ENCODE data around the gene ASB10. TPM values are rescaled to one million over a fixed set of nuclear protein-coding genes. Genes with fewer than 3 reads are reported as not detected.

The ASB10 gene
- total and polyA plus RNA-seq, 2 donors (not counting 1 experiment from before 2014, with no cell fraction given): not detected

DNA sequence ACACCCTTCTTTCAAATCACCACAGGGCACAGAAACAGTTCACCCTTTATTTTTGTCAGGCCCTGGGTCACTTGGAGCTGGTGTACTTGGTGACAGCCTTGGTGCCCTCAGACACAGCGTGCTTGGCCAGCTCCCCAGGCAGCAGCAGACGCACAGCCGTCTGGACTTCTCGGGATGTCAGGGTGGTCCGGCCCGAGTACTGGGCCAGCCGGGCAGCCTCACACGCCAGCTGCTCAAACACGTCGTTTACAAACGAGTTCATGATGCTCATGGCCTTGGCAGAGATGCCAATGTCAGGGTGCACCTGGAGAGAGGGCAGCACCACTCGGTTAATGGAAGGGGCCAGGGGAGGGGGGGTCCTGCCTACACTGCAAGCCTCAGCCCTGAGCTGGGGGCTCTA is 20.8 kb upstream of the ASB10 start:
- ATAC-seq (ENCODE audit: low read depth) (no peak), DNase-seq (no peak)
- Mint-ChIP-seq H3K4me1 (no peaks in the 10 kb centered on the region), H3K27me3 (peaks cover 18% of the 10 kb centered on the region), H3K27ac (no peak overlapping the region), H3K4me3 (no peak overlapping the region), H3K9me3 (ENCODE audit: insufficient read depth) (no peaks in the 10 kb centered on the region)
- intact Hi-C loops (cut with micrococcal nuclease): no loop called here
- H3K9me3 ChIP-seq (ENCODE audit: control extremely low read depth in 1 of 3, control insufficient read depth in 2 of 3, insufficient read depth in 1 of 3, low read length in 2 of 3): no peaks in the 10 kb centered on the region
- no peak overlapping the region for H2AFZ ChIP-seq (ENCODE audit: insufficient read depth, low read depth, low read length, poor library complexity, severe bottlenecking)
- CTCF ChIA-PET: no interaction called here
- H3K36me3 ChIP-seq (replicated peaks in 1 of 2; ENCODE audit: control extremely low read depth in 1 of 2, control insufficient read depth in 1 of 2, extremely low read depth in 1 of 2, insufficient read depth in 2 of 2, low read length in 1 of 2): no peaks in the 10 kb centered on the region
- H3K4me2 ChIP-seq (replicated peaks; ENCODE audit: low read depth, low read length, poor library complexity, severe bottlenecking): no peak overlapping the region
- no peak overlapping the region for H3K9ac ChIP-seq (ENCODE audit: low read length)
- peaks cover 0 to 22% (median 1%) of the 10 kb centered on the region in 4 experiments for H3K27me3 ChIP-seq (replicated peaks in 1 of 4; ENCODE audit: control extremely low read depth in 1 of 4, control insufficient read depth in 3 of 4, insufficient read depth in 4 of 4, low read length in 3 of 4)
- no peaks in the 10 kb centered on the region for H3K4me1 ChIP-seq (ENCODE audit: control insufficient read depth in 2 of 2, insufficient read depth in 2 of 2, low read length in 2 of 2)
- no peaks in the 10 kb centered on the region for H3K79me2 ChIP-seq (ENCODE audit: control insufficient read depth, insufficient read depth, low read length)
- no peak overlapping the region for H3K27ac ChIP-seq (ENCODE audit: low read length in 2 of 2)
- TF ChIP-seq EZH2 (IDR thresholded peaks at IDR 0.05; ENCODE audit: borderline replicate concordance, insufficient read depth, low read depth, low read length, poor library complexity, severe bottlenecking) (no peak), CTCF (IDR thresholded peaks at IDR 0.05) (no peak)
- H4K20me1 ChIP-seq (ENCODE audit: control insufficient read depth, insufficient read depth, low read length, poor library complexity, severe bottlenecking): no peaks in the 10 kb centered on the region
- WGBS (ENCODE audit: insufficient coverage): 90% methylated on average over 12 of the region's 12 CpGs
- POLR2A ChIA-PET: interaction anchor here (0.6 kb wide), 1 partner anchor 19 kb away, joined by 3 read pairs; no protein-coding TSS in a partner anchor
- no peak overlapping the region for H3K4me3 ChIP-seq (ENCODE audit: control extremely low read depth in 1 of 5, extremely low read depth in 1 of 5, insufficient read depth in 1 of 5, low read depth in 2 of 5, low read length in 4 of 5)

GRCh38 chr7:151207315-151207714 is 20.3 kb upstream of the ASB10 start:
- peaks cover 18% of the 10 kb centered on the region for H3K27me3 Mint-ChIP-seq
- no peak for DNase-seq
- 9% methylated on average over 9 of the region's 9 CpGs for WGBS (ENCODE audit: insufficient coverage)
- Histone ChIP-seq H3K4me3 (ENCODE audit: control extremely low read depth in 1 of 5, extremely low read depth in 1 of 5, insufficient read depth in 1 of 5, low read depth in 2 of 5, low read length in 4 of 5) (no peak overlapping the region), H3K9ac (ENCODE audit: low read length) (no peak overlapping the region), H4K20me1 (ENCODE audit: control insufficient read depth, insufficient read depth, low read length, poor library complexity, severe bottlenecking) (no peaks in the 10 kb centered on the region), H3K79me2 (ENCODE audit: control insufficient read depth, insufficient read depth, low read length) (no peaks in the 10 kb centered on the region), H3K36me3 (replicated peaks in 1 of 2; ENCODE audit: control extremely low read depth in 1 of 2, control insufficient read depth in 1 of 2, extremely low read depth in 1 of 2, insufficient read depth in 2 of 2, low read length in 1 of 2) (no peaks in the 10 kb centered on the region), H2AFZ (ENCODE audit: insufficient read depth, low read depth, low read length, poor library complexity, severe bottlenecking) (no peak overlapping the region), H3K4me1 (ENCODE audit: control insufficient read depth in 2 of 2, insufficient read depth in 2 of 2, low read length in 2 of 2) (no peaks in the 10 kb centered on the region), H3K9me3 (ENCODE audit: control extremely low read depth in 1 of 3, control insufficient read depth in 2 of 3, insufficient read depth in 1 of 3, low read length in 2 of 3) (no peaks in the 10 kb centered on the region), H3K27me3 (replicated peaks in 1 of 4; ENCODE audit: control extremely low read depth in 1 of 4, control insufficient read depth in 3 of 4, insufficient read depth in 4 of 4, low read length in 3 of 4) (peaks cover 0 to 22% (median 1%) of the 10 kb centered on the region in 4 experiments), H3K27ac (ENCODE audit: low read length in 2 of 2) (no peak overlapping the region), H3K4me2 (replicated peaks; ENCODE audit: low read depth, low read length, poor library complexity, severe bottlenecking) (no peak overlapping the region)
- H3K9me3 Mint-ChIP-seq (ENCODE audit: insufficient read depth): no peaks in the 10 kb centered on the region
- no peak overlapping the region for H3K4me3 Mint-ChIP-seq
- intact Hi-C loops (cut with micrococcal nuclease): no loop called here
- CTCF ChIA-PET: no interaction called here
- H3K27ac Mint-ChIP-seq: no peak overlapping the region
- TF ChIP-seq CTCF (IDR thresholded peaks at IDR 0.05) (no peak), EZH2 (IDR thresholded peaks at IDR 0.05; ENCODE audit: borderline replicate concordance, insufficient read depth, low read depth, low read length, poor library complexity, severe bottlenecking) (no peak)
- ATAC-seq (ENCODE audit: low read depth): no peak
- H3K4me1 Mint-ChIP-seq: no peaks in the 10 kb centered on the region
- POLR2A ChIA-PET: no interaction called here
